DMS153 treated with DMSO at 0.1 percent for 48 hours (cell line): Measurements from ENCODE around the gene NCAPD3.
"Not testable (repeated sequence)": the region's sequence is repeated elsewhere in the genome, so short reads cannot be mapped to it uniquely, and the experiment has no call there.

Experiments
- DNase-seq: peaks from one replicate; lab custom pipeline; 2025; ENCODE audit not compliant: unreplicated experiment; lab: John Stamatoyannopoulos, UW

Gene NCAPD3

DNA sequence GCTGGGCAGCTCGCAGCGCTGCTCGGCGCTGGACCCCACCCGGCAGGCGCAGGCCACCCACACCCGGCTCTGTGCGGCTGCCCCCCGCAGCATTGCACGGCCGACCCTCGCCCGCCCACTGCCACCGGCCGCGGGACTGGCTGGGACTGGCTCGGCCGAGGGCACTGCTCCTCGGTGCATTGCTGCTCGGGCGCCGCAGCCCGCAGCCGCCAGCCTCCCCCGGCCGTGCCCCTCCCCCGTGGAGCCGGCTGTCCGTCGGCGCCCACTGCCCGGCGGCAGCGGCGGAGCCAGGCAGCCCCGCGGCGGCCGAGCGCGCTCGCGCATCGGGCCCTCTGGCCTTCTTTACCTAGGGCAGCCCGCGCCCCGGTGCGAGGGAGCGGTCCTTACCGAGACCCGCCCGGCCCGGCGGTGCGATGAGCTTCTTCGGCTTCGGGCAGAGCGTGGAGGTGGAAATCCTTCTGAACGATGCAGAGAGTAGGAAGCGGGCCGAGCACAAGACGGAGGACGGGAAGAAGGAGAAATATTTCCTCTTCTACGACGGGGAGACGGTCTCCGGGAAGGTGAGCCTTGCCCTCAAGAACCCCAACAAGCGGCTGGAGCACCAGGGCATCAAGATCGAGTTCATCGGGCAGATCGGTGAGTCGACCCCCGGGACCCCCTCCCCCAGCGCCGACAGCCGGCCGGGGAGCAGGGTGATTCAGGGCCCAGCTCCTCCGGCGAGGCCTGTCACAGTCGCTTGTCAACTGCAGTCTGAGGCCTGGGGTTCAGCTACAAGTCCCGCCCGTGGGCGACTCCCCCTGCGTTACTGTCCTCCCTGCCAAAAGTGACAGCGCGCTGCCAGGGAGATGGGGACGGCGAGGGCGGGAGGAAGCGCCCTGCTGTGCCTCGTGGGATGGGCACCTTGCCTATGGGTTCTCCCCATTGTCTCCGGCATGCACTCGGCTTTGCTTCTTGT is 1.2 kb upstream of the NCAPD3 start:
- no peak for DNase-seq

DNA sequence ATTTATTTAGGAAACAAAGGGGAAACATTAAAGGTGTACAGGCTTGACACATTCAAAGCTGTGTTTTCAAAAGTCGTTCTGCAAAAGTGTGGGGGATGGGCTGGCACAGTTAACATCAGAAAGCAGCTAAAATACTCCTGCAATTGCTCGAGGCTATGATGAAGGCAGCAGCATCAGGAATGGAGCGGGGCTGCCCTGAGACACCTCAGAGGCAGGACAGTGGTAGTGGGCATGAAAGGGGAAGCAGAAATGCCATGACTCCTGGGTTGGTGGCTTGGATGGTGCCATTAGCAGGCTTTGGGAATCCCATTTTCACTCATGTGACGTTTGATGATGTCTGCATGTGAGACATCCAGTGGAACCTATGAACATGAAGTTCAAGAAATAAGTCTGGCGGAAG is 646 bp downstream of the NCAPD3 start:
- no peak for DNase-seq

DNA sequence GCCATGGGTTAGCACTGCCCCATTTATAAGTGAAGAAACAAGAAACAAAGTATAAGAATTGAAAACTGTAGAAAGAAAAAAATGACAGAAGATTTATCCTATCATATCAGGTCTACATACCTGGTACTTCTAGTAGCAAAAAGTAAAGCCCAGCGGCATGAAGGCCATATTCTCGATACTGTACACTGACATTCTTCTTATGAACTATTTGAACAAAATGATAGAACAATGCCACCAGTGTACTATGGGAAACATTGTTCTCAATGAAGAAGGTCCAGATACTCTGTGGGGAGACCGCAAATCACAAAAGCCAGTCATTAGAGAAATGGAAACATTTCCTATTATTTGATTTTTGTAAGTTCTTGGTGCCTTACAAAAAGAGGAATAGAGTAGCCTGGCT is 7.0 kb downstream of the NCAPD3 start:
- no peak for DNase-seq

DNA sequence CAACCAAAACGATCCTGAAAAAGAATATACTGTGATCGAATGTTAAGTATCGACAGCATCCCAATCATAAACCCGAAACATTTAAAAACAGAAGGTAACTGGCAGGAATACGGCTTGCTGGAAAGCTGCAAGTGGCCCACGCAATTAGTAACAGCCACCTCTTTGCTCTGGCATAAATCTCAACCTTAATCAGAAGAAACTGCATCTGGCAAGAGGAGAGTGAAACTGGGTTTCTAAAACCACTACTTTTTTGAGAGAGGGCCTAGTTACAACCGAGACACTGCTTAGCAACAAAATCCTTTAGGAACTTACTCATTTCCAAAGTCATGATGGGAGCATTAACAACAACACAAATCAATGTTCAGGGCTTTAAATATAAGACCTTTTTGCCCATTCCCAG is 7.9 kb downstream of the NCAPD3 start:
- no peak for DNase-seq

DNA sequence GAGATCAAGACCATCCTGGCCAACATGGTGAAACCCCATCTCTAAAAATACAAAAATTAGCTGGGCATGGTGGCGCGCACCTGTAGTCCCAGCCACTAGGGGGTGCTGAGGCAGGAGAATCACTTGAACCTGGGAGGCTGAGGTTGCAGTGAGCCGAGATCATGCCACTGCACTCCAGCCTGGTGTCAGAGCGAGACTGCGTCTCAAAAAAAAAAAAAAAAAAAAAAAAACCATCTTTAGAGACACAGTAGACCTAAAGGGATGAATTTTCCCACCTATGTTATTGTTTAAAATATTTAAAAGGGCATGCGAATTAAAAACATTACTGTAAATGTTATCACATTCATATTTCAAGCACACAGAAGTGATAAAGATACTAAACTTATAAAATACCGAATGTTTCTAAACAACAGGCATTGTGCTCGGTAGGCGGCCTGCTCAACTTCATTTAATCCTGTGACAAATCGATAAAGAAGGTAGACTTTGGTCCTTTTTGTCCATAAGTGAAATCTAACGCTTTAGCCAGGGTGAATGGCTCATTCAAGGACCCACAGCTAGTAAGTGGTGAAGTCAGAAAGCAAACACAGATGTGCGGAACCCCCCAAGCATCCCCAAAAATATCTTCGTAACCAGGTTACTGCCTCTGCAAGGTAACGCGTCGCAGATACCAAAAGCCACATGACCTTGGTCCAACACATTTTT is 16.1 kb downstream of the NCAPD3 start:
- no peak for DNase-seq

DNA sequence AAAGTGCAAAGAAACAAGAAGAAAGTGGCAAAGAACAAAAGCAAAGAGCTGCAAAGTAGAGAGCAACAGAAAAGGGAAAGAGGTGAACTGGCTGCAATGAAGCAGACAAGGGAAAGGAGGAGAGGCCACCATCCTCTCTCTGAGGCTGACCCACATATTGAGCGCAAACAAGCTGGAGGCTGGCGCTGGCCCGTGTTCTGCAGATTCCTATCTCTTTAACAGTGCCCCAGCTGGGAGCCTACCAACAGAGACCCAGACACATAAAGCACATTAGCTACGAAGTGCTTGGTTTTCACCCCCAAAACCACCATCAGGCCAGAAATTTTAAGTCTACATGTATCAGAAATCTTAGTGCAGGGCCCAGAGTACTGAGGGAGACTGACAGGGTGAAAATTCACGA is 17.6 kb downstream of the NCAPD3 start:
- DNase-seq, result no peak

DNA sequence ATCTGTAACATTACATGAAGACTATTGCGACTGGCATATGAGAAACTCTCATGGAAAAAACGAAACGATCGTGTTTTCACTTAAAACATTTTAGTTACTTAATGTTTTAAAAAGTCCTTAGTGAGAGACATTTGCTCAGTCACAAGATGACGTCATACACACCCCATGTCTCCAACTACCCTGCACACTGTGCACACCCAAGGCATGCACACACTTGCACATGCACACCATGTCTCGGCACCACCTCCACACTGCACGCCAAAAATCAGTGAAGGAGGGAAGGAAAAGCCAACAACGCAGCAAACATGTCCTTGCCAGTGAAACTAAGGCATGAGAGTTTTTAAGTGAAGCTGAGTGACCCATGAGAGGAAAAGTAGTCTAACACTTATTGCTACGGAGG is 18.0 kb downstream of the NCAPD3 start:
- DNase-seq, result no peak

DNA sequence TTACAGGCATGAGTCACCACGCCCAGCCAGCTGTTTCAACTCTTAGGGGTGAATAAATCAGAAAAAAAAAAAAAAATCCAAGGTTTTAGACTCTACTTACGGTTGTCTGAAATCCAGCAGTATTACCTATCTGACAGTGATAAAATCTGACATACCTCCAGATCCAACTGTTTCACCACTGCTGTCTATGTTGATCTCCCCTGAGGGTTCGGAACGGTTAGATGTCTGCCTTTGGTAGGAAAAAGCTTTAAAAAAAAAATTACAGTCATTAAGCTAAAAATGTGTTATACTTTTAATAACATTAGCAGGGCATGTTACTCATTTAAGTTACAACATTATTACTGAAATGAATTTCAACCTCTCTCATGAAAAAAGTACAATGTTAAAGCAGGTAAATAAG is 21.1 kb downstream of the NCAPD3 start:
- DNase-seq, result no peak

DNA sequence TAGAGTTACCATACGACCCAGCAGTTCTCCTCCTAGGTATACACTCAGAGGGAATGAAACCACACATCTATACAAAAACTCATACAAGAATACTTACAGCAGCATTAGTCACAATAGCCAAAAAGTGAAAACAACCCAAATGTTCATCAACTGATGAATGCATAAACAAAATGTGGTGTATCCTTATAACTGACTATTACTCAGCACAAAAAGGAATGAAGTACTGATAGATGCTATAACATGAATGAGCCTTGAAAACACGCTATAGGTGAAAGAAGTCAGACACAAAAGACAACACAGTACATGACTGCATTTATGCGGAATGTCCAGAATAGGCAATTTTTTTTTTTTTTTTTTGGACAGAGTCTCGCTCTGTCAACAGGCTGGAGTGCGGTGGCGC is 23.1 kb downstream of the NCAPD3 start:
- DNase-seq, result no peak

DNA sequence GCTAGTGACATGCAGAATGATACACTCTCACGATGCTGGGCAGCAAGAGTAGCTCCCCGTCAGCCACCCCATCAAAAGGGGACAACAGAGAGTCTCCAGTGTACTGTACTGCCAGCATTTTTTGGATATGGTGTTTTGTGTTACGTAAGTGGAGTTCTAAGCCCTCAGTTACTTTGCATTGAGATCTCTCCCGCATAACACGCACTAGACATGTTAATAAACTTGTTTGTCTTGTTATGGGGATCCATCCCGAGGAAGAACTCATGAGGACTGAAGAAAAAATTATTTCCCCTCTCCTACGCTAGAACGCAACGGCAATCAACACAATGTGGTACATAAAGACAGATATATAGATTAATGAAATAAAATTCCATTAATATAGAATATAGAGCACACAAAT is 24.2 kb downstream of the NCAPD3 start:
- DNase-seq, result no peak

DNA sequence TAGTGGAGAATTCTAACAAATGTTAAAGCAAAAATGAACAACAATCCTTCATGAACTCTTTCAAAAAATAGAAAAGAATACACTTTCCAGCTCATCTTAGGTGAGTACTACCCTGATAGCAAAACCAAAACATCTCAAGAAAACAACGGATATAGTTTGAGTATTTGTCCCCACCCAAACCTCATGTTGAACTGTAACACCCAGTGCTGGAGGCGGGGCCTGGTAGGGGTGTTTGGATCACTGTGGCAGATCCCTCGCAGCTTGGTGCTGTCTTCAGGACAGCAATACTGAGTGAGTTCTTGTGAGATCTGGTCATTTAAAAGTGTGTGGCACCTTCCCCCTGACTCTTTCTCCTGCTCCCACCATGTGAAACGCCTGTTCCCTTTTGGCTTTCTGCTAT is 27.0 kb downstream of the NCAPD3 start:
- no peak for DNase-seq

DNA sequence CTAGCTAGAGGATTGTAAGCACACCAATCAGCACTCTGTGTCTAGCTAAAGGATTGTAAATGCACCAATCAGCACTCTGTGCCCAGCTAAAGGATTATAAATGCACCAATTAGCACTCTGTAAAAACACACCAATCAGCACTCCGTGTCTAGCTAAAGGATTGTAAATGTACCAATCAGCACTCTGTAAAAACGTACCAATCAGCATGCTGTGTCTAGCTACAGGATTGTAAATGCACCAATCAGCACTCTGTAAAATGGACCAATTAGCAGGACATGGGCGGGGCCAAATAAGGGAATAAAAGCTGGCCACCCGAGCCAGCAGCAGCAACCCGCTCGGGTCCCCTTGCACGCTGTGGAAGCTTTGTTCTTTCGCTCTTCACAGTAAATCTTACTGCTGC is 35.7 kb downstream of the NCAPD3 start:
- DNase-seq, result not testable (repeated sequence)

DNA sequence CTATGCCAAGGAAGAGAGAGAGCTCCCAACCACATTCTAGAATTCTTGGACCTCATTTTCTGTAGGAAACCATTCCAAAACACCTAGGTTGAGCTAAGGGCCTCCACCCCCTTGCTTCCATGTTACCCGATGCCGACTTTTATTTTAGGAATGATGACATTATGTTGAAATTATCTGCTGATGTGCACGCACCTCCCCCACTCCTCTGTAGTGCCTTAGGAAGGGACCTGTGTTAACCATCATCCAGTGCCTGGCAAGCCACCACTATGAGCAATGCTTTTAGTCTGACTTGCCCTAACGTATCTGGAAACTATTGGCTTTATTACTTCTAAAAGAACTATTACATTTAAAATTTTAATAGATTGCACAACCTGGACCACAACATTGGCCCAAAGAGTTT is 42.1 kb downstream of the NCAPD3 start:
- no peak for DNase-seq

DNA sequence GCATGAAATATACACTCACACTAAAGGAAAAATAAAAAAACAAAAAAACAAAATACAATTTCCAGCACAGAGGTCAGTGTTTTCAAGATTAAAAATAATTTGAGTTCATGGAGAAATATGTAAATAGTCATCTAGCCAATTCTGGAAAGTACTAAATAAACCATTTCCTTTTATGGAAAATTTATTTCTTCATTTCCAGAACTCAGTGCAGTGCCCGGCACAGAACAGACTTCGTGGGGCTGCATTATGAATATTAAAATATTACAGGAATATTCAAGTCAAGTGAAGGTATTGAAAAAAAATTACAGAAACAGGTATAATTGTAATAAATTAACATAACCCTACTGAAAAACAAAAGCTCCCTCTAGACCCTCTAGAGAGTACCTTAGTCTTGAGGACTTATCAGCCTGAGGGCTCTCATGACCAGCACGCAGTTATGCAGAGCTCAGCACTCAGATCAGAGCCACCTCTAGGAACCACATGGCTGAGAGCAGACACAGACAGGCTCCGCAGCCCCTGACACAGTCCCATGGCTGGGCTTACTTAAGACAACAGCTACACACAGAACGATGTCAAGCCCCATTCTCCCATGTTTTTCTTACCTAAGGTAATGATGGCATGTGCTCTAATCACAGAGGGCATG is 45.6 kb downstream of the NCAPD3 start:
- DNase-seq, result no peak

DNA sequence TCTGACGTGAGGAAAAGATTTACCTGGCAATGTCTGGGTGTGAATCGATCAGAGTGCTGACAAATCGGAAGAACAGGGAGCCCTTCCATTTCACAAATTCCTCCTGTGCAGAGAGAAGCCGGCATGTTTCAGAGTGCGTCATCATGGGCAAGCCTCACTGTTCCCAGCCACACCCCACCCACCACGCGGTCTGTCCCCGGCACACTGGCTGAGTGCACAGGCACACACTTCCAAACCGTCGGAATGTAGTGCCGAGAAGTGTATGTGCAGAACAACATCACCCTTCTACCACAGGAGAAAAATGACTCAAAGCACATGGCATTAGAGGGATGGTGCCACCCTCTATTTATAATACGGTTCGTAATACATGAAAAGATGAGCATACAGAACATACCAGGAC is 47.5 kb downstream of the NCAPD3 start:
- DNase-seq, result no peak

DNA sequence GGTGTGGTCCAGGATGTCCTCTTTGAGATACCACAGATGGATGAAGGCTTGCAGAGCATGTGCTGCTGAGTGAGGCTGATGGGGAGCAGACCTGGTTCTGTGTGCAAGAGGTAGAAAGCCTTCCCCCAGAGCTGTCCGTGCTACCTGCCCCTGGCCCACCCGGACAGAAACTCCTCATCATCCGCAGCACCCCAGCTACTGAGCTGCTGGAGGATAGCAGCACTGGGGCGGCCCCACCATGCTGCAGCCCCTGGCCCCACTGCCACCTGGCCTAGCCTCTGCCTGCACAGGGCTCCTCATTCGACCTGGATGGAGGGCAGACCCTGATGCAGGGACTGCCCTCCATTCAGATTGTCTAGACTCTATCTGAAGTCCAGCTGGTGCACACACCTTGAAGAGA is 50.5 kb downstream of the NCAPD3 start:
- DNase-seq, result no peak

DNA sequence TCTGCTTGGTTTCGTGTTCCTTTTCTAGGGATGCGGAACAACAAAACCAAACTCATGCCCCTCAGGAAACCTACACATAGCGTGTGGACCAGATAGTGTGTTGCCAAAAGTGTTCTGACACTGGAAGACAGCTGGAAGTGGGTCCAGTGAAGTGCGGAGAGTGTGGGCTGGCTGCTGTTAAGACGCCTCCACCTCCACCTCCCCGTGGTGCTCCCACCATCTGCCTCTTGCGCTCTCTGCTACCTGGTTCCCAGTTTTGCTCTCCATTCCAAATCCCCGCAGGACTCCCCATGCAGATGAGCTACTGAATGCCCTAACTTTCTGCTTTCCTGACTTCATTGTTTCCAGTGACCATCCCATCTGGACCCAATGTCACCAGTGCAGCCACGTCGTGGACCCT is 51.8 kb downstream of the NCAPD3 start:
- no peak for DNase-seq

DNA sequence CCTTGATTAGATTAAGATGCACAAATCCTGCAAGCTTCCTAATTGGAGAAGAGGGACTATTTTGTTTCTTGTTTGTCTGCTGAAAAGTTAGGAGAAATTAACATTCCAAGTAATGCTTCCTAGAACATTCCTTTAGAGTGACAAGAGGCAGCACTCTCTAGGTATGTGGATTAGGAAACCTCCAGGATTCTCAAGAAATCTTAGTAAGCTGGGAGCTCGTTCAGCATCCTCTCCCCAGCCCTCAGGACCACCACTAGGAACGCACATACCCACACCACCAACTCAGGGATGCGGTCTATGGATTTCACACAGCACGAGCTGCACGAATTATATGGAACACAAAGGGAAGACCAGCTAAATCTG is 52.9 kb downstream of the NCAPD3 start:
- DNase-seq, result no peak

DNA sequence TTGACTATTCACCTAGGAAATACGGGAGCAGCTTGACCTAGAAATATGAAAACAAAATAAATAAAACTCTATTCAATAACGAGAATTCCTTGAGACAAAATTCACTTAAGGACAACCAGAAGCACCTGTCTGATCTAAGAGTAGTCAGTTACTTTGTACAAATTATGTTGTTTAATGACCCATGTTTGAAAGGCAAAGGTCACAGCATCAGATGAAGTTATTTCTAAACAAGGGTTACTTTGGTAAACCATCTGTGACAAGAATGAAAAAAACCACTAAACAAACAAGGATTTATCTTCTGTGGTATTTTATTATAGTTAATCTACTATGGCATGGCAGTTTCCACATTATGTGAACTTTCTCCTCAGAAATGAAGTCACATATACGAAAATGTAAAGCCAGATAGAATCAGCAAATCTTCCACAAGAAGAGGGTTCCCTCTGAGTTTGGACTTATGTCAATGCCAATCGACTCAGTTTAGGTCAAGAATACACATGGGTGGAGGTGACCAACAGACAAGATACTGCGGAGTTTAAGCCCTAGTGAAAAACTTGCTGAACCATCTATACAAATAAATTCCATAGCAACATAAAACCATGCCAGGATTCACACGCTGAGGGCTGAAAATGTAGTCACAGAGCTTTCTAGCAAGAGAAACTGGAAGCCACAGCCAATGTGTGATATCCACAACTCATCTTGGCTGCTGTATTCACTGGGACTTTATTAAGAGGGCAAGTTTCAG is 53.4 kb downstream of the NCAPD3 start:
- DNase-seq, result no peak

DNA sequence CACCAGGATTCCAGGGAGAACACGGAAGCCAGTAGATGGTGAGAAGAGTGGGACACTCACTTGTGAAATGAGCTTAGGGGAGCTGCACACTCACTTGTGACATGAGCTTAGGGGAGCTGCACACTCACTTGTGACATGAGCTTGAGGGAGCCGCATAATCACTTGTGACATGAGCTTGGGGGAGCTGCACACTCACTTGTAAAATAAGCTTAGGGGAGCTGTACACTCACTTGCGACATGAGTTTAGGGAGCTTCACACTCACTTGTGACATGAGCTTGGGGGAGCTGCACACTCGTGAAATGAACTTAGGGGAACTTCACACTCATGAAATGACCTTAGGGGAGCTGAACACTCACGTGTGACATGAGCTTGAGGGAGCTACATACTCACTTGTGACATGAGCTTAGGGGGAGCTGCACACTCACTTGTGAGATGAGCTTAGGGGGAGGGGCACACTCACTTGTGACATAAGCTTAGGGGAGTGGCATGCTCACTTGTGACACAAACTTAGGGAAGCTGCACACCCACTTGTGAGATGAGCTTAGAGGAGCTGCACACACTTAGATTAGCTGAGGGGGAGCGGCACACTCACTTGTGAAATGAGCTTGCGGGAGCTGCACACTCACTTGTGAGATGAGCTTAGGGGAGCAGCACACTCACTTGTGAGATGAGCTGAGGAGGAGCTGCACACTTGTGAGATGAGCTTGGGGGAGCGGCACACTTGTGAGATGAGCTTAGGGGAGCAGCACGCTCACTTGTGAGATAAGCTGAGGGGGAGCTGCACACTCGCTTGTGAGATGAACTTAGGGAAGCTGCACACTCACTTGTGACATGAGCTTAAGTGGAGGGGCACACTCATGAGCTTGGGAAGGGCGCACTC is 59.0 kb downstream of the NCAPD3 start:
- no peak for DNase-seq
